ENCODE measurements around the gene C17orf100.
"Not testable (repeated sequence)": the region's sequence is repeated elsewhere in the genome, so short reads cannot be mapped to it uniquely, and the experiment has no call there.

The C17orf100 gene

GRCh38 chr17:6688944-6689343 is 37.4 kb downstream of the C17orf100 start:
- Histone ChIP-seq H3K9me3 (no peaks in the 10 kb centered on the region), H3K4me1 (ENCODE audit: control insufficient read depth in 1 of 2, insufficient read depth in 1 of 2, low read depth in 1 of 2, low read length in 1 of 2) (no peaks in the 10 kb centered on the region), H3K27me3 (peaks cover 77% of the 10 kb centered on the region), H3K27ac (no peak overlapping the region), H3K36me3 (no peaks in the 10 kb centered on the region), H3K4me3 (ENCODE audit: low read depth in 1 of 2, low read length in 1 of 2) (no peak overlapping the region)
- no peak for TF ChIP-seq CTCF (IDR thresholded peaks at IDR 0.05)

DNA sequence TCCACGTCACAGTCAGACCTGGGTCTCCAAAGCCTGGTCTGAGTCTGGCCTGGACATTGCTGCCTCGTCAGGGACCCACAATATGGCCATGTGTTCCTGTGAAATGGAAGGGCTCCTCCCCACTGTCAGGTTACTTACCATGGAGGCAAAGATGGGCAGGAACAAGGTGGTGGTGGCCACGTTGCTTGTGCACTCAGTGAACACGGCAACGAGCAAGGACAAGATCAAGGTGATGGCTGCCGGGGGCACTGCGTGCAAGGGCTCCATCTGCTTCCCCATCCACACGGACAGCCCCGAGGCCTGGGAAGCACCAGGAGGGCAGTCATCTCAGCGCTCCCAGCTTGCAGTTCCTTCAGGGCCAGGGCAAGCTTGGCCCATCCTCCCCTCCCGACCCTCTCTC is 39.1 kb downstream of the C17orf100 start:
- Histone ChIP-seq H3K4me1 (ENCODE audit: control insufficient read depth in 1 of 2, insufficient read depth in 1 of 2, low read depth in 1 of 2, low read length in 1 of 2) (no peaks in the 10 kb centered on the region), H3K27ac (no peak overlapping the region), H3K36me3 (no peaks in the 10 kb centered on the region), H3K27me3 (peaks cover 77% of the 10 kb centered on the region), H3K9me3 (no peaks in the 10 kb centered on the region), H3K4me3 (ENCODE audit: low read depth in 1 of 2, low read length in 1 of 2) (no peak overlapping the region)
- no peak for TF ChIP-seq CTCF (IDR thresholded peaks at IDR 0.05)

DNA sequence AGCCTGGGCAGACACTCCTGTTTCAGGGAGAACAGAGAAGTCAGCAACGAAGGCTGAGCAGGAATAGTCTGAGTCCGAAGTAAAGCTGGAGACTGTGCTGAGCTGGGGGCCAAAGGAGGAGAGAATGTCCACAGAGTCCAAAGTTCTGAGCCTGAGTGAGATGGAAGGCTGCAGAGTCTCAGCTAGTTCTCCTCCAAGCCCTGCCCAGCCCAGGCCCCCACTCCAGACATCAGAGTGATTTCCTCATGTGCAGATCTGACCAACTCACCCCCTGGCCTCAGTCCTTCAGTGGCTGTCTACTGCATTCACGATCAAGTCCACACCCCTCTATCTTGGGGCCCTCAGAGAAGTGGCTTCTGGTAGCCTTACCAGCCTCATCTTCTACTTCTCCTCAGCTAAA is 40.0 kb downstream of the C17orf100 start:
- Histone ChIP-seq H3K9me3 (no peaks in the 10 kb centered on the region), H3K27ac (no peak overlapping the region), H3K4me3 (ENCODE audit: low read depth in 1 of 2, low read length in 1 of 2) (no peak overlapping the region), H3K27me3 (peaks cover 78% of the 10 kb centered on the region), H3K4me1 (ENCODE audit: control insufficient read depth in 1 of 2, insufficient read depth in 1 of 2, low read depth in 1 of 2, low read length in 1 of 2) (no peaks in the 10 kb centered on the region), H3K36me3 (no peaks in the 10 kb centered on the region)
- no peak for TF ChIP-seq CTCF (IDR thresholded peaks at IDR 0.05)

- H3K9me3 ChIP-seq; H3K27ac ChIP-seq; H3K36me3 ChIP-seq; H3K4me1 ChIP-seq (ENCODE audit: control insufficient read depth in 1 of 2, insufficient read depth in 1 of 2, low read depth in 1 of 2, low read length in 1 of 2); H3K4me3 ChIP-seq (ENCODE audit: low read depth in 1 of 2, low read length in 1 of 2): not testable (repeated sequence)
- peaks cover 79% of the 10 kb centered on the region for H3K27me3 ChIP-seq
Measured at GRCh38 chr17:6691958-6692357, 40.4 kb downstream of the C17orf100 start.

DNA sequence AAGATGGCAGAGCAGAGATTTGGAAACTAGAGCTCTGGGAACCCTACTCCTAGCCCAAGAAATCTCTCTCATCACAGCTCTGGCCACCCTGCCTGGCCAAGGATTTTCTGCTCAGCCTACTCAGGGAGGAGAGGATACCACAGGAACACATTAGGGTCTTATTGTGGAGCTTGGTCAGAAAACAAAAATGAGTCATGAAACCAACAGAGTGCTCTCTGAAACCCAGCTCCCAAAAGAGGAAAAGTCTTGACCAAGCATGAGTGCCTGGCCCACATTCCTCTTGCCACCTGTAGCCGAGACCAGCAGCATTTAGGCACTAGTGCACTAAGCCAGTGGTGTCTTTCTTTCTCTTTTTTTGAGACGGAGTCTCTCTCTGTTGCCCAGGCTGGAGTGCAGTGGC is 43.5 kb downstream of the C17orf100 start:
- TF ChIP-seq CTCF (IDR thresholded peaks at IDR 0.05) = no peak
- Histone ChIP-seq H3K27me3 (peaks cover 68% of the 10 kb centered on the region), H3K9me3 (no peaks in the 10 kb centered on the region), H3K27ac (no peak overlapping the region), H3K4me1 (ENCODE audit: control insufficient read depth in 1 of 2, insufficient read depth in 1 of 2, low read depth in 1 of 2, low read length in 1 of 2) (no peaks in the 10 kb centered on the region), H3K4me3 (ENCODE audit: low read depth in 1 of 2, low read length in 1 of 2) (no peak overlapping the region), H3K36me3 (no peaks in the 10 kb centered on the region)

DNA sequence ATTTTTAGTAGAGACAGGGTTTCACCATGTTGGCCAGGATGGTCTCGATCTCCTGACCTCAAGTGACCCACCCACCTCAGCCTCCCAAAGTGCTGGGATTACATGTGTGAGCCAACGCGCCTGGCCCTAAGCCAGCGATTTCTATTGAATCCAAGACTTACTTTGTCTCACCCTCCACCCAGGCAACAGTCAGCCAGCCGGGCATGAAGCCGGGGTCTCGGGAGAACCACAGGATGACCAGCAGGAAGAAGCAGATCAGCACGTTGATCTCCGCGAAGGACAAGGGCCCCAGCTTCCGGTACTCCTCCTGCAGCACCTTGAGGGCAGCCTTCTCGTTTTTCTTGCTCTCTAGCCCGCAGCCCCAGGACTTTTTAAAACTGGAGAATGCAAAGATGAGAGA is 44.0 kb downstream of the C17orf100 start:
- Histone ChIP-seq H3K9me3 (no peaks in the 10 kb centered on the region), H3K27me3 (peaks cover 68% of the 10 kb centered on the region), H3K36me3 (no peaks in the 10 kb centered on the region), H3K27ac (no peak overlapping the region), H3K4me3 (ENCODE audit: low read depth in 1 of 2, low read length in 1 of 2) (no peak overlapping the region), H3K4me1 (ENCODE audit: control insufficient read depth in 1 of 2, insufficient read depth in 1 of 2, low read depth in 1 of 2, low read length in 1 of 2) (no peaks in the 10 kb centered on the region)
- no peak for TF ChIP-seq CTCF (IDR thresholded peaks at IDR 0.05)
